ENCODE data around the gene SLC38A5.

The SLC38A5 gene

DNA sequence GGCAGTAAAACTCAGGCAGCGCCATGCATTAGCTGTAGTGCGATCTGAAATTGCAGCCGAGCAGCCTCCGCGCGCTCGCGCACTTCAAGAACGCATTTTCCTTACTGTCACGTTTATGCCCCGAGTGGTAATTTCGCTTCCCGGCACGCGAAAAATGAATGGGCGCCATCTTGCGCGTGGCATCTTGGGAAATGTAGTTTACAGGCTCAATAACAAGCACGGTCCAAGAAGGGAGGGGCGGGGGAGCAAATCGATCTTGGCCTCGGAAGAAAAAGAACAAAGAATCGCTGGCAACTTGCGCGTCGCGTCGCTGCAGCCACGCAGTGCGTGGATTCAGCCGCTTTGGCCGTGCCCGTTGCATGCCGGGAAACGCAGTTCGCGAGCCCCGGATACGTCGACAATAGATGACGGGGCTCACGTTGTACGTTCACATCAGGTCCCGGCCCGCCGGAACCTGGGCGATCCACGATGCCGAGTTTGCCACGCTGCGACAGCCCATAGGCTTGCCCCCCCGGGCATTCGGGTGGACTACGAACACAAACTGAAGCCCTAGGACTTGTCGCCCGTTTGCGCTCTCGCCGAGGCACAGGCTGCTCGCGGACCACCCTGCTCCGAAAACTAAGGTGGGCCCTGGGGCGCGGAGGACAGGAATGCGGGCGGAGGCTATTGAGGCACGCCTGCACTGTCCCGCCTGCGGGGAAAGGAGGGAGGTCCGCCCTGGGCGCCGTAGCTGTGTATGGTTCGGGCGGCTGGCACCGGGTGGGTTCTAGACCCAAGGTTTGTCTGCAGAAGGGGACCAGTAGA, 5.9 kb upstream of the SLC38A5 start, which contains the start of gene FTSJ1:
Gene FTSJ1, plus strand, starts transcription at position 426 of the 804 bp plus-strand sequence. CDS start 1,849 bp downstream, outside the sequence.
- TF ChIP-seq, protein P1, sequence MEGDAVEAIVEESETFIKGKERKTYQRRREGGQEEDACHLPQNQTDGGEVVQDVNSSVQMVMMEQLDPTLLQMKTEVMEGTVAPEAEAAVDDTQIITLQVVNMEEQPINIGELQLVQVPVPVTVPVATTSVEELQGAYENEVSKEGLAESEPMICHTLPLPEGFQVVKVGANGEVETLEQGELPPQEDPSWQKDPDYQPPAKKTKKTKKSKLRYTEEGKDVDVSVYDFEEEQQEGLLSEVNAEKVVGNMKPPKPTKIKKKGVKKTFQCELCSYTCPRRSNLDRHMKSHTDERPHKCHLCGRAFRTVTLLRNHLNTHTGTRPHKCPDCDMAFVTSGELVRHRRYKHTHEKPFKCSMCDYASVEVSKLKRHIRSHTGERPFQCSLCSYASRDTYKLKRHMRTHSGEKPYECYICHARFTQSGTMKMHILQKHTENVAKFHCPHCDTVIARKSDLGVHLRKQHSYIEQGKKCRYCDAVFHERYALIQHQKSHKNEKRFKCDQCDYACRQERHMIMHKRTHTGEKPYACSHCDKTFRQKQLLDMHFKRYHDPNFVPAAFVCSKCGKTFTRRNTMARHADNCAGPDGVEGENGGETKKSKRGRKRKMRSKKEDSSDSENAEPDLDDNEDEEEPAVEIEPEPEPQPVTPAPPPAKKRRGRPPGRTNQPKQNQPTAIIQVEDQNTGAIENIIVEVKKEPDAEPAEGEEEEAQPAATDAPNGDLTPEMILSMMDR (IDR thresholded peaks at IDR 0.05; ENCODE audit: low read depth, low read length): no peak
- H3K4me3 ChIP-seq (ENCODE audit: low read depth, low read length): peak within 1 kb of the TSS; percentile 72
- no peaks in the 10 kb centered on the region for H3K9me3 ChIP-seq (ENCODE audit: severe bottlenecking)
- DNase-seq: peak; percentile 86
- peak within 1 kb of the TSS; percentile 74 for H3K27ac ChIP-seq
- no peaks in the 10 kb centered on the region for H3K27me3 ChIP-seq (ENCODE audit: insufficient read depth, low read depth, severe bottlenecking)
- peaks cover 9% of the 10 kb centered on the region for H3K36me3 ChIP-seq

DNA sequence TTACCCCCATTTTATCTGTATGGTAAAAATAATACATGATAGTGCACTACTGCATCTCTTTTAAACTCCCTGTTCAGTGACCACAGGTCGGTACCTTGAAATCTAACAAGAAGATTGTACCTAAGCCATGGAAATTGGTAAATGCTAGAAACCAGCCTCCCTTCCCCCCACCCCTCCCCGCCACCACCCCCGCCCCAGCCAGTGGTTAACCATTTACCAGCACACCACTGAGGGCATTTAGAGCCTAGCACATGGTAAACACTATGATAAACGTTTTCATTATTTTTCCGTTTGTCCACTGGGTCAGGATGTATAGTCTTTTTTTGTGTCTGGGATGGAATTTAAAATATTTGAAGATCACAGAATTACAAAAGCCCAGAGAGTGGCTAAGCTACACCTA, 5.2 kb upstream of the SLC38A5 start:
- Histone ChIP-seq H3K27me3 (ENCODE audit: insufficient read depth, low read depth, severe bottlenecking) (no peaks in the 10 kb centered on the region), H3K4me3 (ENCODE audit: low read depth, low read length) (peak overlapping the region; percentile 72), H3K27ac (peak overlapping the region; percentile 74), H3K36me3 (peaks cover 6% of the 10 kb centered on the region; the same call in 1 of the 2 replicates), H3K9me3 (ENCODE audit: severe bottlenecking) (no peaks in the 10 kb centered on the region)
- TF ChIP-seq, protein P1 (IDR thresholded peaks at IDR 0.05; ENCODE audit: low read depth, low read length): no peak
- DNase-seq: no peak

DNA sequence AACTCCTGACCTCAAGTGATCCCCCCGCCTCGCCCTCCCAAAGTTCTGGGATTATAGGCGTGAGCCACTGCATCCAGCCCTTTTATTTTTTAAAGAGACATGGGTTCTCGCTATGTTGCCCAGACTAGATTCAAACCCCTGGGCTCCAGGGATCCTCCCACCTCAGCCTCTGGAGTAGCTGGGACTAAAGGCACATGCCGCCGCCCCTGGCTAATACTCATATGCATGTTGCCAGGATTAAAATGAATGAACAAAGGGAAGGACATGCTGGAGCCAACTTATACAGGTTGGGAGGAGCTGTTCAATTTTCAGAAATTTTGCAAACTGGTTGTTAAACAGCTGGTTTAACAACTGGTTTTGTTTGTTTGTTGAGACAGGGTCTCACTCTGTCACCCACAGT, 4.5 kb upstream of the SLC38A5 start:
- H3K27ac ChIP-seq: peak overlapping the region; percentile 90
- no peaks in the 10 kb centered on the region for H3K27me3 ChIP-seq (ENCODE audit: insufficient read depth, low read depth, severe bottlenecking)
- H3K9me3 ChIP-seq (ENCODE audit: severe bottlenecking): no peaks in the 10 kb centered on the region
- H3K4me3 ChIP-seq (ENCODE audit: low read depth, low read length): no peak overlapping the region
- H3K36me3 ChIP-seq: peaks cover 4% of the 10 kb centered on the region; the same call in 1 of the 2 replicates
- TF ChIP-seq, protein P1 (IDR thresholded peaks at IDR 0.05; ENCODE audit: low read depth, low read length): no peak
- no peak for DNase-seq

DNA sequence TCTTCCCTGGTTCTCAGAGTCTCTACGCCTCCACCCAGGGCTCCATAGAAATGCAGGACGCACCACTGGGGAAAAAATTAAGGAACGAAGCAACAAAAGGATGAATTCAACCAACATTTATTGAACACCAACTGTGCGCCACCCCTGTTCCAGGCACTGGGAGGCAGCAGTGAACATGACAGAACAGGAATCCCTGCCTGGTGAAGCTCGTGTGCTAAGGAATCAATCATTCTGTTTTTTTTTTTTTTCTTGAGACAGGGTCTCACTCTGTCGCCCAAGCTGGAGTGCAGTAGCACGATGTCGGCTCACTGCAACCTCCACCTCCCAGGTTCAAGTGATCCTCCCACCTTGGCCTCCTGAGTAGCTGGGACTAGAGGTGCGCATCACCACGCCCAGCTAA, 4.1 kb upstream of the SLC38A5 start:
- H3K27me3 ChIP-seq (ENCODE audit: insufficient read depth, low read depth, severe bottlenecking): no peaks in the 10 kb centered on the region
- no peak overlapping the region for H3K4me3 ChIP-seq (ENCODE audit: low read depth, low read length)
- TF ChIP-seq, protein P1 (IDR thresholded peaks at IDR 0.05; ENCODE audit: low read depth, low read length): peak; percentile 52
- H3K27ac ChIP-seq: peak overlapping the region; percentile 90
- H3K36me3 ChIP-seq: peaks cover 1% of the 10 kb centered on the region; the same call in 1 of the 2 replicates
- DNase-seq: peak; percentile 52
- H3K9me3 ChIP-seq (ENCODE audit: severe bottlenecking): no peaks in the 10 kb centered on the region

DNA sequence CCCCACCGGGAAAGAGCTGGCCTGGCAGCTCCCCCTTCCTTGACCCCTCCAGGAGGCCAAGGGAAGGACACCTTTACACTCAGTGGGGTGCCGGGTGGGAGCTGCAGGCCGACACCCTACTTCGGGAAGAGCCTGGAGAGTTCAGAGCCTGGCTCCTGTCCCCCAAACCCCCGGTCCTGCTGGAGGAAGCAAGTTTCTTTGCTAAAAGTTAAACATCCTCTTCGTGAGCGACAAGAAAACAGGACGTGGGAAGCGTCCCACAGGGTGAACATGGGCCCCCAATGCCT, 3.6 kb upstream of the SLC38A5 start:
- H3K4me3 ChIP-seq (ENCODE audit: low read depth, low read length): peak overlapping the region; percentile 5; the same call in 1 of the 2 replicates
- TF ChIP-seq, protein P1 (IDR thresholded peaks at IDR 0.05; ENCODE audit: low read depth, low read length): no peak
- no peaks in the 10 kb centered on the region for H3K36me3 ChIP-seq
- no peak for DNase-seq
- no peaks in the 10 kb centered on the region for H3K27me3 ChIP-seq (ENCODE audit: insufficient read depth, low read depth, severe bottlenecking)
- no peaks in the 10 kb centered on the region for H3K9me3 ChIP-seq (ENCODE audit: severe bottlenecking)
- peak overlapping the region; percentile 90 for H3K27ac ChIP-seq
